ENCODE data around the gene PLCH2.

Gene PLCH2

DNA sequence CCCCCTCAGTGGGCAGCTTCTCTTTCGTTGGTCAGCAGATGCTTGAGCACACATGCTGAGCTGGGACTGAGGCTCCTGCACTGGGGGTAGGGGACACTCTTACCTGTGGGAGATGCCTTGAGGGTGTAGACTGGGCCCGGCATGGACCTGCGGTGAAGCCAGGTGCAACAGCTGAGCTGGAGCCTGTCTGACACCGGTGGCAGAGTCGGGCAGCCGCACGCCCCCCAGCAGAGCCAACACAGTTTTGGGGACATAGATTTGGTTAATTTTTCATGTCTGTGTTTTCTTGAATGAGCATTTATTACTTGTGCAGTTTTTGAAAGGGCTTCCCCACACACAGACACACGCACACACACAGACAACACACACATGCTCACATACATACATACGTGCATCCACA is 59.9 kb downstream of the PLCH2 start:
- Histone ChIP-seq H3K27me3 (ENCODE audit: control insufficient read depth in 5 of 5, insufficient read depth in 4 of 5, low read length in 5 of 5) (peaks cover 30 to 70% (median 55%) of the 10 kb centered on the region in 5 donors), H3K9ac (ENCODE audit: low read length in 5 of 5) (no peak overlapping the region), H3K36me3 (ENCODE audit: control insufficient read depth in 5 of 5, insufficient read depth in 5 of 5, low read length in 5 of 5) (no peaks in the 10 kb centered on the region), H3K9me3 (ENCODE audit: control insufficient read depth in 5 of 5, low read length in 5 of 5) (no peaks in the 10 kb centered on the region), H3K4me3 (ENCODE audit: low read depth in 1 of 5, low read length in 5 of 5) (no peak overlapping the region), H3K4me1 (ENCODE audit: control insufficient read depth in 5 of 5, insufficient read depth in 5 of 5, low read length in 5 of 5) (peaks cover 0 to 14% (median 2%) of the 10 kb centered on the region in 5 donors), H3K27ac (ENCODE audit: low read depth, low read length) (no peak overlapping the region)

DNA sequence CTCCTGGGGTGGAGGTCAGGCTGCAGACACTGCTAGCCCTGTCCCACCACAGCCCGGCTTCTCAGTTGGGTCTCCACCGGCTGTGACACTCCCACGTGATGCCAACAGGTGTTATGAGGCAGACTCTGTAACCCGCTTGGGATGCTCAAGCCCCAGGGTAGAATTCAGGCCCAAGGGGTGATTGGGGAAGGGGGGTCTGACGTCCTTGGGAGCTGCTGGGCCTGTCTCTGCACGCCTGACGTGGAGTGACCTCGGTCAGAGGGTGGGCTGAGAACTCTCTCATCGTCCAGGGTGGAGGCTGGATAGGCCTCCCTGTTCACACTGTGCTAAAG is 61.7 kb downstream of the PLCH2 start:
- Histone ChIP-seq H3K9ac (ENCODE audit: low read length in 5 of 5) (no peak overlapping the region), H3K36me3 (ENCODE audit: control insufficient read depth in 5 of 5, insufficient read depth in 5 of 5, low read length in 5 of 5) (no peaks in the 10 kb centered on the region), H3K27me3 (ENCODE audit: control insufficient read depth in 5 of 5, insufficient read depth in 4 of 5, low read length in 5 of 5) (peaks cover 22 to 65% (median 43%) of the 10 kb centered on the region in 5 donors), H3K4me1 (ENCODE audit: control insufficient read depth in 5 of 5, insufficient read depth in 5 of 5, low read length in 5 of 5) (peaks cover 0 to 19% (median 0%) of the 10 kb centered on the region in 5 donors), H3K27ac (ENCODE audit: low read depth, low read length) (no peak overlapping the region), H3K9me3 (ENCODE audit: control insufficient read depth in 5 of 5, low read length in 5 of 5) (no peaks in the 10 kb centered on the region), H3K4me3 (ENCODE audit: low read depth in 1 of 5, low read length in 5 of 5) (no peak overlapping the region)

DNA sequence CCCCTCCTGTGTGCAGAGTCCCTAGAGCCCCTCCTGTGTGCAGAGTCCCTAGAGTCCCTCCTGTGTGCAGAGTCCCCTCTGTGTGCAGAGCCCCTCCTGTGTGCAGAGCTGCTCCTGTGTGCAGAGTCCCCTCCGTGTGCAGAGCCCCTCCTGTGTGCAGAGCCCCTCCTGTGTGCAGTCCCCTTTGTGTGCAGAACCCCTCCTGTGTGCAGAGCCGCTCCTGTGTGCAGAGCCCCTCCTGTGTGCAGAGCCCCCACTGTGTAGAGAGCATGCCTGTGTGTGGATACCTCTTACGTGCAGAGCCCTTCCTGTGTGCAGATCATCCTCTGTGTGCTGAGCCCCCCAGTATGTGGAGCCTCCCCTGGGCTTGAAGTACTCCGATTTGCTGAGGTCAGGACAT is 62.3 kb downstream of the PLCH2 start:
- peaks cover 23 to 60% (median 37%) of the 10 kb centered on the region in 5 donors for H3K27me3 ChIP-seq (ENCODE audit: control insufficient read depth in 5 of 5, insufficient read depth in 4 of 5, low read length in 5 of 5)
- no peak overlapping the region for H3K4me3 ChIP-seq (ENCODE audit: low read depth in 1 of 5, low read length in 5 of 5)
- no peak overlapping the region for H3K27ac ChIP-seq (ENCODE audit: low read depth, low read length)
- H3K36me3 ChIP-seq (ENCODE audit: control insufficient read depth in 5 of 5, insufficient read depth in 5 of 5, low read length in 5 of 5): no peaks in the 10 kb centered on the region
- no peak overlapping the region for H3K9ac ChIP-seq (ENCODE audit: low read length in 5 of 5)
- peaks cover 0 to 21% (median 0%) of the 10 kb centered on the region in 5 donors for H3K4me1 ChIP-seq (ENCODE audit: control insufficient read depth in 5 of 5, insufficient read depth in 5 of 5, low read length in 5 of 5)
- no peaks in the 10 kb centered on the region for H3K9me3 ChIP-seq (ENCODE audit: control insufficient read depth in 5 of 5, low read length in 5 of 5)

DNA sequence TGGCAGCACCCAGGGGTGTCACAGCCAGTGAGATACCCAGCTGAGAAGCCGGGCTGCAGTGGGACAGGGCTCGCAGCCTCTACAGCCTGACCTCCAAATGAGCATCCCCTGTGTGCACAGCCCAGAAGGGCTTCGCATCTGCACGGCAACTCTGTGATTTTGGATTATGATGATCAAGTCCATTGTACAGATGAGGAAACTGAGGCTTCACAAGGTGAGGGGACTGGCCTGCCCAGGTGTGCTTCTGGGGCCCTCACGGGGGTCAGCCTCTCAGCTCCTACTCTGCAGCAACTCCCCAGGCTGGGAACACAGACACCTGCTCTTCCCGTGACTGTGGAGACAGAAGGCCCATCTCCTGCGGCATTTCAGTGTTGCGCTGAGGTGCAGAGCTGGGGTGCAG is 62.8 kb downstream of the PLCH2 start:
- no peak overlapping the region for H3K9ac ChIP-seq (ENCODE audit: low read length in 5 of 5)
- no peak overlapping the region for H3K4me3 ChIP-seq (ENCODE audit: low read depth in 1 of 5, low read length in 5 of 5)
- peaks cover 23 to 60% (median 35%) of the 10 kb centered on the region in 5 donors for H3K27me3 ChIP-seq (ENCODE audit: control insufficient read depth in 5 of 5, insufficient read depth in 4 of 5, low read length in 5 of 5)
- no peaks in the 10 kb centered on the region for H3K36me3 ChIP-seq (ENCODE audit: control insufficient read depth in 5 of 5, insufficient read depth in 5 of 5, low read length in 5 of 5)
- H3K9me3 ChIP-seq (ENCODE audit: control insufficient read depth in 5 of 5, low read length in 5 of 5): no peaks in the 10 kb centered on the region
- H3K27ac ChIP-seq (ENCODE audit: low read depth, low read length): no peak overlapping the region
- peaks cover 0 to 25% (median 2%) of the 10 kb centered on the region in 5 donors for H3K4me1 ChIP-seq (ENCODE audit: control insufficient read depth in 5 of 5, insufficient read depth in 5 of 5, low read length in 5 of 5)

DNA sequence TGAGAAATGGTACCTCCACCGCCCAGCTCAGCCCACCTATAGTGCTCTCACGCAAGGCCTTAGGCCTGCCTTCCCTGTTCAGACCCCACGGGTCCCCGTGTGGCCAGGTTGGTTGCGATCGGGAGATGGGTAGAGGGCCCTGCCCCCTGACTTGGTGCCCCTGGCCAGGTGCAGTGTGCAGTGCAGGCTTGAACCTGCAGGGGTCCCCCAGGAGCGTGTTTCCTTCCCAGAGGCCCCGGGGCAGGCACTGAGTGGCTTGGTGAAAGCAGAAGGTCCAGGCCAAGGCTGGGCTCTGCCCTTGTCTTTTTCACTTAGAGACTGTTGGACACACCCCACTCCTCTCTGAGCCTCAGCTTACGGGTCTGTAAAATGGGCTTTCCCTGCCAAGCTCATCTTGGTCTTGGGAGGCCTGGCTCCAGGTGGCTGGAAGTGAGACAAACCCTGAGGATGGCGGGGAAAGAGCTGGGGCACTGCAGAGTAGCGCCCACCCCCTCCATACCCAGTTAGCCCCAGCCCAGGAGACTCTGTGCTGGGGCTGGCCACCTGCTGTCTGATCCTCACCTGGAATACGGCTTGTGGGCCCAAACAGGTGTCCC is 63.3 kb downstream of the PLCH2 start:
- Histone ChIP-seq H3K27me3 (ENCODE audit: control insufficient read depth in 5 of 5, insufficient read depth in 4 of 5, low read length in 5 of 5) (peaks cover 28 to 58% (median 40%) of the 10 kb centered on the region in 5 donors), H3K4me3 (ENCODE audit: low read depth in 1 of 5, low read length in 5 of 5) (no peak overlapping the region), H3K27ac (ENCODE audit: low read depth, low read length) (no peak overlapping the region), H3K9me3 (ENCODE audit: control insufficient read depth in 5 of 5, low read length in 5 of 5) (no peaks in the 10 kb centered on the region), H3K4me1 (ENCODE audit: control insufficient read depth in 5 of 5, insufficient read depth in 5 of 5, low read length in 5 of 5) (peaks cover 0 to 28% (median 8%) of the 10 kb centered on the region in 5 donors), H3K9ac (ENCODE audit: low read length in 5 of 5) (no peak overlapping the region), H3K36me3 (ENCODE audit: control insufficient read depth in 5 of 5, insufficient read depth in 5 of 5, low read length in 5 of 5) (no peaks in the 10 kb centered on the region)

DNA sequence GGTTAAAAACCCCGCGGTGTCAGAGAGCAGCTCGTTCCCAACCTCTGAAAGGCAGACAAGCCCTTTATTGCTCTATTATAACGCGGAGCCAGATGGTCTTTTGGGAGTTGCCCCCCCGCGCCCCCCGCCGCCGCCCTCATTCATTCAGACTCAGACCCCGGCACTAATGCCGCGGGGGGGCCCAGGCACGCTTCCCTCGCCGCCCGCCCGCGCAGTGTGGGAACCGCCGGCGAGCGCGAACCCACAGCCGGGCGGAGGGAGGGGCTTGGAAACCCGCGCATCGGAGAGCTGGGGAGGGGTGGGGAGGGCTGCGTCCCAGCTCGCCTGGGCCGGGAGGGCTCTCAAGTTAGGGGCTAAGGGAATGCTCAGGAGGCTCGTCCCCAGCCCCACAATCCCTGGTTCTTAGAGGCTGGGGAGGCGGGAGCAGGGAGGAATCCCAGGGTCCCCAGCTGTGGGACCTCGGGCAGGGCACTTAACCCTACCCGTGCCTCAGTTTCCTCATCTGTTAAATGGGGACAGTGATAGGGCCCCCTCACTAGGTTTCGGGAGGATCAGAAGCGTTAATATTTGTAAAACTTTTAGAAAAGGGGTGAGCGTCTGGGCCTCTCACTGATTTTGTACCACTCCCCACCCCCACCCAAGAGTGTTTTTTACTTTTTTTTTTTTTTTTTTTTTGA is 64.9 kb downstream of the PLCH2 start:
- peaks cover 1 to 35% (median 18%) of the 10 kb centered on the region in 5 donors for H3K4me1 ChIP-seq (ENCODE audit: control insufficient read depth in 5 of 5, insufficient read depth in 5 of 5, low read length in 5 of 5)
- peaks cover 22 to 50% (median 34%) of the 10 kb centered on the region in 5 donors for H3K27me3 ChIP-seq (ENCODE audit: control insufficient read depth in 5 of 5, insufficient read depth in 4 of 5, low read length in 5 of 5)
- H3K27ac ChIP-seq (ENCODE audit: low read depth, low read length): no peak overlapping the region
- H3K4me3 ChIP-seq (ENCODE audit: low read depth in 1 of 5, low read length in 5 of 5): no peak overlapping the region
- no peaks in the 10 kb centered on the region for H3K36me3 ChIP-seq (ENCODE audit: control insufficient read depth in 5 of 5, insufficient read depth in 5 of 5, low read length in 5 of 5)
- H3K9me3 ChIP-seq (ENCODE audit: control insufficient read depth in 5 of 5, low read length in 5 of 5): no peaks in the 10 kb centered on the region
- H3K9ac ChIP-seq (ENCODE audit: low read length in 5 of 5): no peak overlapping the region

DNA sequence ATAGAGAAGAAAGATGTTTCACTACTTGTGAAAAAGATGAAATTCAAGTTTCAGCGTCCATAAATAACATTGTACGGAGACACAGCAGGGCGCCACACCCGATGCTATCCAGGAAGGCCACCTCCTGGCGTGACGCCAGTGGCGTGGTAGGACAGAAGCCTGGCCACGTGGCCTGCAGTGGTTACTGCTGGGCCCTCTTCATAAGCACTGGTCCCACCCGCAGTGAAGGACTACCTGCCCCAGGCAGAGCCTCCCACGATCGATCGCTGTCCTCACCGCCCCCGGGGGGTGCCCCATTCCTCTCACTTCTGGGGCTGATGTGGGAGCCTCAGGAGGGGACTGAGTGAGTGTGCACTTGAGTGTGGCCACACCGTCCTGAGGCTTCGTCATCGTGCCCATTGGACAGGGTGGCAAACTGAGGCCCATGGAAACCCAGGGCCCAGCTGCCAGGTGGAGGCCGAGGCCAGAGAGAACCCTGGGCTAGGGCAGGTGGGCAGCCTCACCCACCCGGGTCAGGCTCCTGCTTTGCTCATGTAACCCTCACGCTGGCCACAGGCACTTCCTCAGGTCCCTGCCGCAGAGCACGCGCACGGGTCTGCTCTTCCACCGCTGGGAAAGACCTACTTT is 65.6 kb downstream of the PLCH2 start:
- no peaks in the 10 kb centered on the region for H3K36me3 ChIP-seq (ENCODE audit: control insufficient read depth in 5 of 5, insufficient read depth in 5 of 5, low read length in 5 of 5)
- H3K9me3 ChIP-seq (ENCODE audit: control insufficient read depth in 5 of 5, low read length in 5 of 5): no peaks in the 10 kb centered on the region
- no peak overlapping the region for H3K27ac ChIP-seq (ENCODE audit: low read depth, low read length)
- H3K4me1 ChIP-seq (ENCODE audit: control insufficient read depth in 5 of 5, insufficient read depth in 5 of 5, low read length in 5 of 5): peaks cover 1 to 41% (median 24%) of the 10 kb centered on the region in 5 donors
- peaks cover 20 to 48% (median 35%) of the 10 kb centered on the region in 5 donors for H3K27me3 ChIP-seq (ENCODE audit: control insufficient read depth in 5 of 5, insufficient read depth in 4 of 5, low read length in 5 of 5)
- no peak overlapping the region for H3K4me3 ChIP-seq (ENCODE audit: low read depth in 1 of 5, low read length in 5 of 5)
- H3K9ac ChIP-seq (ENCODE audit: low read length in 5 of 5): no peak overlapping the region

DNA sequence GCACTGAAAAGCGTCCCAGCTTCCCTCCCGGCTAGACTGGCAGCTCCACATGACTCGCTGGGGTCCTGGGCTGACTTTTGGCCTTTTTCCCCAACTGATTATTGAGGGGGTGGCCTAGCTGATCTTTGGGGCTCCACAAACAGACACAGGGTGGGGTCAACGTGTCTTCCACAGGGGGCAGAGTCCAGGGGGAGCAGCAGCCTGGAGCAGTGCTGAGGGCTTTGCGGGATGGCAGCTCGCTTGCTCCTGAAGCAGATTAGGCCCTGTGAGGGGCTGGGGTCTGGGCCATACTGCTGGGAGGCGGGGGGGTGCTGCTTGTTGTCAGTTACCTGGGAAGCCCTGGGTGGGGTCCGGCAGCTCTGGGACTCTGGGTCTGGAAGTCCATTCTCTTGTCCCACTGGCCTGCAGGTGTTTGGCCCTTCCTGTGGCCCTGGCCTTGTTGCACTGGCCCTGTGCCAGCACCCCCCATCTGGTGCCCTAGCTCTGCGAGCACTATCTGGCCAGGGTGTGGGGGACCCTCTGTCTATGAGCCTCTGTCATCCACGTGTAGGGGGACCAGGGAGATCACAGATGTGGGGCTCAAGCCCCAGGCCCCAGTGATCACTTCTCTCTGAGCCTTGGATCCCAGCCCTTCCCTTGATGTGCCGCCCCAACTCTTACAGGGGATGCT is 66.3 kb downstream of the PLCH2 start:
- Histone ChIP-seq H3K9ac (ENCODE audit: low read length in 5 of 5) (no peak overlapping the region), H3K27ac (ENCODE audit: low read depth, low read length) (no peak overlapping the region), H3K27me3 (ENCODE audit: control insufficient read depth in 5 of 5, insufficient read depth in 4 of 5, low read length in 5 of 5) (peaks cover 15 to 44% (median 37%) of the 10 kb centered on the region in 5 donors), H3K4me3 (ENCODE audit: low read depth in 1 of 5, low read length in 5 of 5) (no peak overlapping the region), H3K36me3 (ENCODE audit: control insufficient read depth in 5 of 5, insufficient read depth in 5 of 5, low read length in 5 of 5) (no peaks in the 10 kb centered on the region), H3K4me1 (ENCODE audit: control insufficient read depth in 5 of 5, insufficient read depth in 5 of 5, low read length in 5 of 5) (peaks cover 1 to 47% (median 30%) of the 10 kb centered on the region in 5 donors), H3K9me3 (ENCODE audit: control insufficient read depth in 5 of 5, low read length in 5 of 5) (no peaks in the 10 kb centered on the region)

DNA sequence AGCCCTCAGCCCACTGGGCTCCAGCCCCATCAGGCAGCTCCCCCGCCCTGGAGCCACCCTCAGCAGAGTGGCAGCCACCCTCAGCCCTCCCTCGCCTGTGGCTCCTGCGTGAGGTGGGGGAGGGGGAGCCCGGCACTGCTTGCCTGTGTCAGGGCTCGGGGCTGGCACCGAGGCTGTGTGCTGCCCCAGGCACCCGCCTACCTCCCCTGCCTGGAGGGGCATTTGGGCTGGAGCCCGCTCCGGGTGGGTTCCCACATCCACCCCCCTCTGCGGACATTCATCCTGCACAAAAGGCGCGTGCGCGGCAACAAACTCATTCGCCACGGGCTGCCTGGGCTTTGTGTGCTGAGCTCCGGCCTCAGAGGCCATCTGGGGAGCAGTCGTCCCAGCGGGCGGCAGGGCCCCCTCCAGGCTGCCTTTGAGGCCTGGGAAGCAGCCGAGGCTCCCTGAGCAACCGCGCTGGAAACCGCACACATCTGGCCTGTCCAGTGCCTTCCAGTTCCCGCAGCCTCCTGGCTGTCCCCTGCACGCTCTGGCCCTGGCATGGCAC is 67.5 kb downstream of the PLCH2 start:
- peaks cover 8 to 32% (median 27%) of the 10 kb centered on the region in 5 donors for H3K27me3 ChIP-seq (ENCODE audit: control insufficient read depth in 5 of 5, insufficient read depth in 4 of 5, low read length in 5 of 5)
- no peaks in the 10 kb centered on the region for H3K9me3 ChIP-seq (ENCODE audit: control insufficient read depth in 5 of 5, low read length in 5 of 5)
- H3K4me1 ChIP-seq (ENCODE audit: control insufficient read depth in 5 of 5, insufficient read depth in 5 of 5, low read length in 5 of 5): peaks cover 3 to 59% (median 42%) of the 10 kb centered on the region in 5 donors
- H3K4me3 ChIP-seq (ENCODE audit: low read depth in 1 of 5, low read length in 5 of 5): no peak overlapping the region
- H3K9ac ChIP-seq (ENCODE audit: low read length in 5 of 5): no peak overlapping the region
- no peak overlapping the region for H3K27ac ChIP-seq (ENCODE audit: low read depth, low read length)
- H3K36me3 ChIP-seq (ENCODE audit: control insufficient read depth in 5 of 5, insufficient read depth in 5 of 5, low read length in 5 of 5): no peaks in the 10 kb centered on the region

All from subcutaneous abdominal adipose tissue (tissue), 5 donors.